ENCODE measurements around the gene SNX8.
"Not testable (repeated sequence)": the region's sequence is repeated elsewhere in the genome, so short reads cannot be mapped to it uniquely, and the experiment has no call there.

The SNX8 gene

DNA sequence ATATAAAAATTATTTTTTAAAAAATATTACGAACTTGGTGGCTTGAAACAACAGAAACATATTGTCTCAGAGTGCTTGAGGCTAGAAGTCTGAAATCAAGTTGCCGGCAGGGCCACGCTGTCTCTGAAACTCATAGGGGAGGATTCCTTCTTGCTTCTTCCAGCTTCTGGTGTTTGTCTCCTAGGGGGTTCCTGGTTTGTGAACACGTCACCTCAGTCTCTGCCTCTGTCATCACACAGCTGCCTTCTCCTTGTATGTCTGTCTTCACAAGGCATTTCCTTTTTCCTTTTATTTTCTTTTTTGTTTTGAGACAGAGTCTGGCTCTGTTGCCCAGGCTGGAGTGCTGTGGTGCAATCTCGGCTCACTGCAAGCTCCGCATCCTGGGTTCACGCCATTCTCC, 12.7 kb upstream of the SNX8 start:
- no peak for DNase-seq

DNA sequence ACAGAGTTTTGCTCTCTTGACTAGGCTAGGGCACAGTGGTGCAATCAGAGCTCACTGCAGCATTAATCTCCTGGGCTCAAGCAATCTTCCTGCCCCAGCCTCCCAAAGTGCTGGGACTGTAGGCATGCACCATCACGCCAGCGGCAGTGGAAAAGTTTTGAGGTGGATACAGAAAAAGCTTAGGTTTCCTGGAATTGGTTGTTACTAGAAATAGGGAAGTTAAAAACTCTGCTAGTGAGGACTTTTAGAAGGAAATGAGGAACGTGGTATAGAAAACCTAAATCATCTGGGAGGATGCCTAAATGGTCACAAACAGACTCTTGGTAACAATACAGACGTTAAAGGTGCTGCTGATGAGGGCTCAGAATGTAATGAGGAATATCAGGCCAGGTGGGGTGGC, 10.9 kb upstream of the SNX8 start:
- no peak for DNase-seq

DNA sequence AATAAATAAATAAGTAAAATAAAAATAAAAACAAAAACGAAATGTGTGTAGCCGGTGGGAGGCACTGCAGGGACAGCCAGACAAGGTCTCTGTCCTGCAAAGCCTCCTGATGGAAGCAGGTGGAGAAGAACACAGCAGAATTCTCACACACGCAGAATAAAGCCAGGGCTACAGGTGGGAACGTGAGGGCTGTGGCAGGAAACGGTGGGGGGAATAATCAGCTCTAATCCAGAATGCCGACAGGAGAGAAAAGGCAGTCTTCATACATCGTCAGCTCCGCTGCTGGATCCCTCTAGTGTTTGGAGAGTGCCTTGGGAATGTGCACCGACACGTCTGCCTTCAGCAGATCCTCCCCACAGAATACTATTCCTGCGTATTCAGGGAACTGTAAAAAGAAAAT, 6.8 kb upstream of the SNX8 start:
- DNase-seq = no peak

DNA sequence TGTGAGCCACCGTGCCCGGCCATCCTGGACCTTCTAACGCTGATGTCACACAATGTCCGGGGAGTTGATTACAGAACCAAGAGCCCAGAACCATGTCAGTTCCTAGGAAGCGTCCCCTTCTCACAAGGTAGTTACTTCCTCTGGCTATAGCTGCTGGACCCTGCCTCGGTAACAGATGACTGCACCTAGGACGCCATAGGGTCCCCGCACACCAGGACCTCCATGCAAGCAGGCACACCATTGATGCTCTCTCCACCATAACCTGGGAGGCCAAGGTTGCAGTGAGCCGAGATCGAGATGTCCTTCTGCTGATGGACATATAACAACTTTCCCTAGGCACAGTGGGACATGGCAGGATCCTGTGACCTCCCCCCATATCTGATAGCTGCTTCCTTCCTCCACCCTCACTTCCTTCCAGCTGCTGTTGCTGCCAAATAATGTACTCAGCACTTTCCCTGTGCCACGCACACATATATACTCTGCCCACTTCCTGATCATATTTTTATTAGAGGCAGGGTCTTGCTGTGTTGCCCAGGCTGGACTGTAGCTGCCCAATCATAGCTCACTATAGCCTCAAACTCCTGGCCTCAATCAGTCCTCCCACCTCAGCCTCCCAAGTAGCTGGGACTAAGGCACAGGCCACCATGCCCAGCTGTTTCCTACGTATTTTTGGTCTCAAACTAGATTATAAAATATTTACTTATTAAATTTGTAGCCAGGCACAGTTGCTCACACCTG, 3.5 kb upstream of the SNX8 start:
- no peak for DNase-seq

DNA sequence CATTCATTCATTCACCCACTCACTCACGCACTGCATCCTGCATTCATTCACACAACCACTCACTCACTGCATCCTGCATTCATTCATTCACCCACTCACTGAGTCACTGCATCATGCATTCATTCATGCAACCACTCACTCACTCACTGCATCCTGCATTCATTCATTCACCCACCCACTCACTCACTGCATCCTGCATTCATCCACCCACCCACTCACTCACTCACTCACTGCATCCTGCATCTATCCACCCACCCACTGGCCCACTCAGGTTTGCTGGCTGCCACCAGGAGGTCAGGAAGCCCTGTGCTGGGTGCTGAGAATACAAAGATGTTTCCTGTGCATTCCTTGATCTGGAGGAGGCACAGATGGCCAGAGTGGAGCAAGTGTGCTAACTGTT, 2.3 kb upstream of the SNX8 start:
- no peak for DNase-seq

DNA sequence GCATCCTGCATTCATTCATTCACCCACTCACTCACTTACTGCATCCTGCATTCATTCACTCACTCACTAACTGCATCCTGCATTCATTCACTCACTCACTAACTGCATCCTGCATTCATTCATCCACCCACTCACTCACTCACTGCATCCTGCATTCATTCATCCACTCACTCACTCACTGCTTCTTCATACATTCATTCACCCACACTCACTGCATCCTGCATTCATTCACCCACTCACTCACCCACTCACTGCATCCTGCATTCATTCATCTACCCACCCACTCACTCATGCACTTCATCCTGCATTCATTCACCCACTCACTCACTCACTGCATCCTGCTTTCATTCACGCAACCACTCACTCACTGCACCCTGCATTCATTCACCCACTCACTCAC, 1.5 kb upstream of the SNX8 start:
- no peak for DNase-seq

DNA sequence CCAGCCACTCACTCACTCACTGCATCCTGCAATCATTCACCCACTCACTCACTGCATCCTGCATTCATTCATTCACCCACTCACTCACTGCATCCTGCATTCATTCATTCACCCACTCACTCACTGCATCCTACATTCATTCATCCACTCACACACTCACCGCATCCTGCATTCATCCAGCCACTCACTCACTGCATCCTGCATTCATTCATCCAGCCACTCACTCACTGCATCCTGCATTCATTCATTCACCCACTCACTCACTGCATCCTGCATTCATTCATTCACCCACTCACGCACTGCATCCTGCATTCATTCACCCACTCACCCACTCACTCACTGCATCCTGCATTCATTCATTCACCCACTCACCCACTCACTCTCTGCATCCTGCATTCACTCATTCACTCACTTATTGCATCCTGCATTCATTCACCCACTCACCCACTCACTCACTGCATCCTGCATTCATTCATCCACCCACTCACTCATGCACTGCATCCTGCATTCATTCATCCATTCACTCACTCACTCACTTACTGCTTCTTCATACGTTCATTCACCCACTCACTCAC, 802 bp upstream of the SNX8 start:
- not testable (repeated sequence) for DNase-seq

DNA sequence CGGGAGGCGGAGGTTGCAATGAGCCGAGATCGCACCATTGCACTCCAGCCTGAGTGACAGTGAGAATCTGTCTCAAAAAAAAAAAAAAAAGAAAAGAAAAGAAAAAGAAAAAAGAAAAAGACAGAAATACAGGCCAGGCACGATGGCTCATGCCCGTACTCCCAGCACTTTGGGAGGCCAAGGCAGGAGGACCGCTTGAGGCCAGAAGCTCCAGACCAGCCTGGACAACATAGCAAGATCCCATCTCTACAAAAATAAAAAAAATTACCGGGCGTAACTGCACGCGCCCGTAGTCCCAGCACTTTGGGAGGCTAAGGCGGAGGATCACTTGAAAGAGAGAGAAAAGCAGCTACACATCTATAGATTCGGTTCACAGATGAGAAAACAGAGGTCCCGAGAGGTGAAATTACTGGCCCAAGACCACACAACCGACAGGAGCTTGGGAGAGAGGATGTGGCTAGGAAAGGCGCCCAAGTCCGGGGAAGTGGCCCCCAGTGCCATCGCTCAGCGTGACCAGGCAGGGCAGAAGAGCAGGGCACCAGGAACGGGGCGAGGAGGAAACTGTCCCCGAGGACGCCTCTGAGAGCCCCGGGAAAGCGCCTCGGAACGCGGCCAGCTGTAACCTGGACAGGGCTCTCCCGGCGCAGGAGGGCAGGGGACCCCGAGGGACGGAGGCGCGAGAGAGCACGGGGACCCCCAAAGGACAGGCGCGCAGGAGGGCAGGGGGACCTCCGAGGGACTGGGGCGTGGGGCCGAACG, 612 bp downstream of the SNX8 start:
- DNase-seq = no peak

DNA sequence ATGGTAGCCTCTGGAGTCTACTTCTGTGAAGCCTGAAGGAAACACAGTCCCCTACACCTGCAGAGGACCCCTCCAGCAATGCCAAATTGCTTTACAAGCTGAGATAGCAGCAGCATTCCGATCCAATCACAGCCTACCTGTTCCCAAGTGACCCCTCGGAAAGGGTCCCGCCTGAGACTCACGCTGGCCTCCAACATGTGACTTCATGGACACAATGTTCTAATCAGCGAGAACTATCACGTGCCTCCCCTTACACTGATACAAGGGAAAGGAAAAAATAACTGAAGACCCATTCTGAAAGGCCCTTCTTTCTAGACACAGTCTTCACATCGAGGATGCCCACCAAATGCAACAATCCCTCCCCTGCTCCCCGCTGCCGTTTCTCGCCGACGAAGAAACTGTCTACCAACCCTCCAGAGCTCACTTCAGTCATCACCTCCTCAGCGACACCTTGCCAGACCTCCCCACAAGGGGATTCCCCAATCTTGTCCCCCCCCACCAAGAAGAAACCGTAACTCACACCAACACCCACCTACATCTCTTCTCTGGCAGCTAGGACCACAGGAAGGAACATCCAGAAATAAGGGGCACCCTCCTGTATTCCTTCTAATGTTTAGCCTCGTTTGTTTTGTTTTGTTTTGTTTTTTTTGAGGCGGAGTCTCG, 1.8 kb downstream of the SNX8 start:
- DNase-seq = no peak

DNA sequence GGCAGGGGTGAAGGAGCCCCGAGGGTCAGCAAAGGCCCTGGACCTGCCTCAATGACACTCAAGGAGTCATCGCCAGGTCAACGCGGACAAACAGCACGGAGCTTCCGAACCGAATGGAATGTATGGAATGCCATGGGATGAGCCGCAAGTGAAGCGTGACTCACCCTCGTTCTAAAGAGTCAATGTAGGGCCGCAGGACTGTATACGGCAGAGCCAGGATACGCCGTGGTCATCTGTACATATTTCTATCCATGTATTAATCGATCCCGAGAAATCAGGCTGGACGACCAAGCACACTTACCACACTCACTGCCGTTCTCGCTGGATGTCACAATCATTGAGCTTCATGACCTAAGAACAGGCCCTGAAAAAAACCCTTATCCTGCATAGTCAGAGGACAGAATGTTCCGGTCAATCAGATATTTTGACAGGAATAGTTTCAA, 4.3 kb downstream of the SNX8 start:
- DNase-seq = no peak

DNA sequence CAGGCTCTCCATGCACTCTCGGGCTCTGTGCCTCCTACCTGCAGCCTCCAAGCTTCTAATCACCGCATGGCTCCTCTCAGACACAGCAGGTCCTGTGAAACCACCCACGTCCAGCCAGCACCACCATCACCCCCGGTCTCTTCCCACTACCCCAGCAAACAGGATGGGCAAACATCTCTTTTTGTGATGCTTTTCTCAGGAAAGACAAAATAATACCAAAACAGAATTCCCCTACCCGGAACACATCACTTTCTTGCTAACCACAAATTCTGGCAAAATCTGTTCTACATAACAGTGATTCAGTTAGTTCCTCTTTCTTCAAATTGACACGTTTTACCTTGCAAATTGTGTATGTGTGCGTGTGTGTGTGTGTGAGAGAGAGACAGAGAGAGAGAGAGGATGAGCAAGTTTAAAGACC, 6.5 kb downstream of the SNX8 start:
- no peak for DNase-seq

DNA sequence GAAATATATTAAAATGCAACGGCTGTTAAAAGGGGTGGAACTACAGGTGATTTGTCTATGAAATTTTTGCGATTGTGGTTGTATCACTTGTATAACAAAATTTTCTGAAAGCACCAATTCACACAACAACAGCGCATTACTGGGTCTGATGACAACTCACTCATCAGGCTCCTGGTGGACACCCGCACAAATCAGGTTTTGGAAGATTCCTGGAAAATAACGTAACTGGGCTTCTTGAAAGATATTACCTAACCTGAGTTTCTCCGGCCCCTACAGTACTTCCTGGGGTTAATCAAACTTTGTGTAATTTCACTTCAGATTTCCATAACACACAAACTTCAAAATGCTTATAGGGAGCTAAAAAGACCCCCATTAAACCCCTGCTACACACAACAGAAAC, 7.6 kb downstream of the SNX8 start:
- no peak for DNase-seq

DNA sequence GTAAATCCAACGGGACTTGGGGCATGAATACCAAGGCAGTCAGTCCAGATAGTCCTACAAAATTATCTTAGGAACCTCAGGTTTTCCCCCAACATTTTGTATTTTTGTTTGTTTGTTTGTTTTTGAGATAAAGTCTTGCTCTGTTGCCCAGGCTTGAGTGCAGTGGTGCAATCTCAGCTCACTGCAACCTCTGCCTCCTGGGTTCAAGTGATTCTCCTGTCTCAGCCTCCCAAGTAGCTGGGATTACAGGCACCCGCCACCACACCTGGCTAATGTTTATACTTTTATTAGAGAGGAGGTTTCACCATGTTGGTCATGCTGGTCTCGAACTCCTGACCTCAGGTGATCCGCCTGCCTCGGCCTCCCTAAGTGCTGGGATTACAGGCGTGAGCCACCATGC, 9.0 kb downstream of the SNX8 start:
- not testable (repeated sequence) for DNase-seq

DNA sequence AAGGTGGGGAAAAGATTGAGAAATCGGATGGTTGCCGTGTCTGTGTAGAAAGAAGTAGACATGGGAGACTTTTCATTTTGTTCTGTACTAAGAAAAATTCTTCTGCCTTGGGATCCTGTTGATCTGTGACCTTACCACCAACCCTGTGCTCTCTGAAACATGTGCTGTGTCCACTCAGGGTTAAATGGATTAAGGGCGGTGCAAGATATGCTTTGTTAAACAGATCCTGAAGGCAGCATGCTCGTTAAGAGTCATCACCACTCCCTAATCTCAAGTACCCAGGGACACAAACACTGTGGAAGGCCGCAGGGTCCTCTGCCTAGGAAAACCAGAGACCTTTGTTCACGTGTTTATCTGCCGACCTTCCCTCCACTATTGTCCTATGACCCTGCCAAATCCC, 10.7 kb downstream of the SNX8 start:
- DNase-seq = not testable (repeated sequence)

DNA sequence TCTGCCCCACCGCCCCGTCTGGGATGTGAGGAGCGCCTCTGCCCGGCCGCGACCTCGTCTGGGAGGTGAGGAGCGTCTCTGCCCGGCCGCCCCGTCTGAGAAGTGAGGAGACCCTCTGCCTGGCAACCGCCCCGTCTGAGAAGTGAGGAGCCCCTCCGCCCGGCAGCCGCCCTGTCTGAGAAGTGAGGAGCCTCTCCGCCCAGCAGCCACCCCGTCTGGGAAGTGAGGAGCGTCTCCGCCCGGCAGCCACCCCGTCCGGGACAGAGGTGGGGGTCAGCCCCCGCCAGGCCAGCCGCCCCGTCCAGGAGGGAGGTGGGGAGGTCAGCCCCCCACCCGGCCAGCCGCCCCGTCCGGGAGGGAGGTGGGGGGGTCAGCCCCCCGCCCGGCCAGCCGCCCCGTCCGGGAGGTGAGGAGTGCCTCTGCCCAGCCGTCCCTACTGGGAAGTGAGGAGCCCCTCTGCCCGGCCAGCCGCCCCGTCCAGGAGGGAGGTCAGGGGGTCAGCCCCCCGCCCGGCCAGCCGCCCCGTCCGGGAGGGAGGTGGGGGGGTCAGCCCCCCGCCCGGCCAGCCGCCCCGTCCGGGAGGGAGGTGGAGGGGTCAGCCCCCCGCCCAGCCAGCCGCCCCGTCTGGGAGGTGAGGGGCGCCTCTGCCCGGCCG, 11.4 kb downstream of the SNX8 start:
- not testable (repeated sequence) for DNase-seq

DNA sequence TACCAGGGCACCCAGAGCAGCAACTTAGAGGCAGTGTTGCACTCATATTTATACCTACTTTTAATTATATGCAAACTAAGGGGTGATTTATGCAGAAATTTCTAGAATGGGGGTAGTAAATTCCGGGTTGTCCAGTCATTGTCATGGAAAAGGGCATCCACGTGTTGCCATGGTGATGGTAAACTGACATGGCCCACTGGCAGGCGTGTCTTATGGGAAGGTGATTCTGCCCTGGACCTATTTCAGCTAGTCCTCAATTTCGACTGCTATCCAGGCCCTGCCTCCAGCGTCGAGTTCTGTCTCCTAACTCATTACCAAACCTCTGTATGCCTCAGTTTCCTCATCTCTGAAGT, 12.8 kb downstream of the SNX8 start:
- DNase-seq = no peak

DNA sequence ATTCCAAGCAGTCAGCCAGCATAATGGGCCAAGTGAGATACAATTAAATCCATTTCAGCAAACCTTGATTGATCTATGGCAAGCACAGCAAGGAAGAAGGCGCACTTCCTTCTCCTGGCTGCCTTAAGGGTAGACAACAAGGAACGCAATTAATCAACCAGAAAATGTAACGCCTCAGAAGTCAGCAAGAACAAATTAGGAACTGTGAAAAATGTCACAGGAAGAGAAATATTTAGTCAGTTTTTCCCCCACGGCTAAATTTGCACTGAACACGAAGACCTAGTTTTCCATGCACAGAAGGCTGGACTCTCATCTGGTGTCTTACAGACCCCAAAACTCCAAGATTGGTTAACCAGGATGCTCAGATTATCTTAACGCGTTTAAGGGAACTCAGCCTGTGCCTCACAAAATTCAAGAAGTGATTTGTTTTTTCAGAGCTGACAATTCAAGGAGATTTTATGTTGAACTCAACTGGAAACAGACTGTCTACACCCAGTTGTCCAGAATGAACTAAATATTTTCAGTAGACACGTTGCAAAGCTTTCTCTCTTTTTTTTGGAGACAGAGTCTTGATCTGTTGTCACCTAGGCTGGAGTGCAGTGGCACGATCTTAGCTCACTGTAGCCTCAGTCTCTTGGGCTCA, 14.2 kb downstream of the SNX8 start:
- DNase-seq = no peak

DNA sequence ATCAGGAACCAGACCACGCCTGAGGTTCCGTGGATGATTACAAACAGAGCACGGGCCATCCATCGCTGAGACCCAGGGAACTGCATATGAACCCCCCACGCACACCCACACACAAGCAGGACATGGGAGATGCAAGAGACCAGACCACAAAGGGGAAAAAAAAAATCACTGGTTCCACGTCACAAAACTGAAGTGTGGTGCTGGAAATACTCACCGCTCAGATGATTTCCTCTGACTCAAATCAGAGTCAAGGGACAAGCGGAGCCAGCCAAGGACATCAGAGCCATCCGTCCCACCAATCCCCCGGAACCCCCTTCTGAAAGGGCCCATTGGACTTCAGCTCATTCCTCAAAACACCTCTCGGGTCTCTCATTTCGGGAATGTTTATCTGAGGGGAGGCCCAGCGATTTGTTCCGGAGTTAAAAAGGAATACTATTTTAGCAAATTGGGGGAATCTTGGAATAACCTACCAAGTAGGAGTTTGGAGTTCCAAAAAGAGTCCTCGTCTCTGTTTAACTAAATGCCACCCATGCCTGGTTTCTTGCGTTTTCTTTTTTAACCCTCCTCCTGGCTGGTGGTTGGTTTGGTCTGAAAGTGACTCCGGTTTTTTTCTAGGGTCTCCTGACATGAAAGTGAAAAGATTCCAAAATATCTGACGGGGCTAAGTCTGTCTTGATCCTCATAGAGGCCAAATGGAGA, 15.0 kb downstream of the SNX8 start:
- peak; percentile 11 for DNase-seq

DNA sequence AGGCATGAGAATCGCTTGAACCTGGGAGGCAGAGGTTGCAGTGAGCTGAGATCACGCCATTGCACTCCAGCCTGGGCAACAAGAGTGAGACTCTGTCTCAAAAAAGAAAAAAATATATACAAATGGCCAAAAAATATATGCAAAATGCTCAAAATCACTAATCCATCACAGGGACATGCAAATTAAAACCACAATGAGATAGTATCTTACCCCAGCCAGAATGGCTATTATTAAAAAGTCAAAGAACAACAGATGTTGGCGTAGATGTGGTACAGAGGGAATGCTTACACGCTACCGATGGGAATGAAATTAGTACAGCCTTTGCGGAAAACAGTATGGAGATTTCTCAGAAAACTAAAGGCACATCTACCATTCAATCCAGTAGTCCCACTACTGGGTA, 17.4 kb downstream of the SNX8 start:
- no peak for DNase-seq

DNA sequence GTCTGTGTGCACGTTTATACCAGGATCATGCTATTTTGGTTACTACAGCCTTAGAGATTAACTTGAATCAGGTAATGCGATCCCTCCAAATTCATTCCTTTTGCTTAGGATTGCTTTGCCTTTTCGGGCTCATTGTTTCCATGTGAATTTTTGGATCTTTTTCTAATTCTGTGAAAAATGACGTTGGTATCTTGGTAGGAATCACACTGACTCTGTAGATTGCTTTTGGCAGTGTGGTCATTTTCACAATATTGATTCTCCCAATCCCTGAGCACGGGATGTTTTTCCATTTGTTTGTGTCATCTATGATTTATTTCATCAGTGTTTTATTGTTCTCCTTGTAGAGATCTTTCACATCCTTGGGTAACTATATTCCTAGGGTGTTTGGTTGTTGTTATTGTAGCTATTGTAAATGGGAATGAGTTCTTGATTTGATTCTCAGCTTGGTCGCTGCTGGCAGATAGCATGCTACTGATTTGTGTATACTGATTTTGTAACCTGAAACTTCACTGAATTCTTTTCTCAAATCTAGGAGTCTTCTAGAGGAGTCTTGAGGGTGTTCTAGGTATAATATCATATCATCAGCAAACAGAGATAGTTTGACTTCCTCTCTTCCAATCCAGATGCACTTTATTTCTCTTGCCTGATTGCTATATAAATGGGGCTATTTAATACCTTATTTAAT, 18.2 kb downstream of the SNX8 start:
- no peak for DNase-seq

DNA sequence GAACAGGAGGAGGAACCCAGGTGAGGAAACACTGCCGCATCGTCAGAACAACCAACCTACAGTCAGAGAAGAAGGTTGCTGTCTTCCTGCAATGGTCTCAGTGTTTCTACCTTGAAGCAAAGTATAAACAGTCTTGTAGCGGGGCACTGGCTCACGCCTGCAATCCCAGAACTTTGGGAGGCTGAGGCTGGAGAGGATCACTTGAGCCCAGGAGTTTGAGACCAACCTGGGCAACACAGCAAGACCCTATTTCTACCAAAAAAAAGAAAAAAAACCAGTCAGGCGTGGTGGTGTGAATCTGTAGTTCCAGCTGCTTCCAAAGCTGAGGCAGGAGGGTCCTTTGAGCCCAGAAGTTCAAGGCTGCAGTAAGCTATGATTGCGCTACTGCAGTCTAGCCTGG, 23.4 kb downstream of the SNX8 start:
- no peak for DNase-seq
